Stimulated activated CD4-positive, alpha-beta T cell treated with anti-CD3 and anti-CD28 coated beads, Interleukin-4, amount 100 ng/mL, for 48 hours (primary cell): ENCODE results near the gene KCNF1.

ENCODE experiments used
- DNase-seq, 2 donors: peaks; one replicate each; pipeline ENCODE4 v3.0.0-alpha.2; 2020; ENCODE audit warnings: low read depth in 2 of 2

The KCNF1 gene

GRCh38 chr2:10879624-10880585, 31.8 kb upstream of the KCNF1 start:
- DNase-seq, result no peak

GRCh38 chr2:10880586-10881321, 31.0 kb upstream of the KCNF1 start:
- no peak for DNase-seq

GRCh38 chr2:10882568-10882967, 29.2 kb upstream of the KCNF1 start:
- DNase-seq, result no peak

- DNase-seq, result no peak
These were observed 28.7 kb upstream of the KCNF1 start for GRCh38 chr2:10883066-10883465.

GRCh38 chr2:10883801-10884478, 27.8 kb upstream of the KCNF1 start:
- no peak for DNase-seq

GRCh38 chr2:10884574-10884975, 27.2 kb upstream of the KCNF1 start:
- no peak for DNase-seq

- DNase-seq, result no peak
These were observed 26.5 kb upstream of the KCNF1 start for GRCh38 chr2:10885094-10885860.

GRCh38 chr2:10887476-10887875, 24.3 kb upstream of the KCNF1 start:
- DNase-seq, result no peak

- DNase-seq, result no peak
These were observed 22.0 kb upstream of the KCNF1 start for GRCh38 chr2:10889651-10890215.

- DNase-seq, result no peak
These were observed 20.9 kb upstream of the KCNF1 start for GRCh38 chr2:10890706-10891270.

- DNase-seq, result no peak
These were observed 20.3 kb upstream of the KCNF1 start for GRCh38 chr2:10891390-10891789.

GRCh38 chr2:10891848-10892247, 19.9 kb upstream of the KCNF1 start:
- DNase-seq, result no peak

GRCh38 chr2:10892316-10892715, 19.4 kb upstream of the KCNF1 start:
- DNase-seq, result no peak

GRCh38 chr2:10892796-10893350, 18.9 kb upstream of the KCNF1 start:
- no peak for DNase-seq

- DNase-seq, result no peak
These were observed 17.3 kb upstream of the KCNF1 start for GRCh38 chr2:10894264-10894935.

GRCh38 chr2:10895231-10895630, 16.5 kb upstream of the KCNF1 start:
- no peak for DNase-seq

- no peak for DNase-seq
These were observed 13.8 kb upstream of the KCNF1 start for GRCh38 chr2:10897956-10898355.

- DNase-seq, result no peak
These were observed 11.3 kb upstream of the KCNF1 start for GRCh38 chr2:10900216-10901109.
